Activated naive CD4-positive, alpha-beta T cell treated with anti-CD3 and anti-CD28 coated beads, Interleukin-2, amount 10 ng/mL, durations not matched to agents 7 days and 5 days (primary cell): ENCODE data around the gene FADD.

Source experiments
- CTCF ChIA-PET: fragments of 350-600 bp; sonication (Branson Sonifier 250); formaldehyde crosslinking; loops from one replicate; lab custom pipeline; 2021; ENCODE audit warnings: antibody characterized with exemption; lab: Charles Lee
- DNase-seq: peaks from one replicate; pipeline ENCODE4 v3.0.0-alpha.2; 2020
- H3K27ac Mint-ChIP-seq: one replicate; pipeline ENCODE4 v1.8.0; 2021; ENCODE audit warnings: mild to moderate bottlenecking, moderate library complexity, mixed read lengths
- H3K27me3 Mint-ChIP-seq: one replicate; pipeline ENCODE4 v1.8.0; 2021; ENCODE audit warnings: mild to moderate bottlenecking, mixed read lengths
- H3K36me3 Mint-ChIP-seq: one replicate; pipeline ENCODE4 v1.8.0; 2021; ENCODE audit warnings: mixed read lengths
- H3K4me1 Mint-ChIP-seq: one replicate; pipeline ENCODE4 v1.8.0; 2021; ENCODE audit warnings: mixed read lengths
- H3K4me3 Mint-ChIP-seq: one replicate; pipeline ENCODE4 v1.8.0; 2021; ENCODE audit warnings: mild to moderate bottlenecking, moderate library complexity, mixed read lengths
- H3K9me3 Mint-ChIP-seq: one replicate; pipeline ENCODE4 v1.8.0; 2021; ENCODE audit warnings: mixed read lengths

The FADD gene

DNA sequence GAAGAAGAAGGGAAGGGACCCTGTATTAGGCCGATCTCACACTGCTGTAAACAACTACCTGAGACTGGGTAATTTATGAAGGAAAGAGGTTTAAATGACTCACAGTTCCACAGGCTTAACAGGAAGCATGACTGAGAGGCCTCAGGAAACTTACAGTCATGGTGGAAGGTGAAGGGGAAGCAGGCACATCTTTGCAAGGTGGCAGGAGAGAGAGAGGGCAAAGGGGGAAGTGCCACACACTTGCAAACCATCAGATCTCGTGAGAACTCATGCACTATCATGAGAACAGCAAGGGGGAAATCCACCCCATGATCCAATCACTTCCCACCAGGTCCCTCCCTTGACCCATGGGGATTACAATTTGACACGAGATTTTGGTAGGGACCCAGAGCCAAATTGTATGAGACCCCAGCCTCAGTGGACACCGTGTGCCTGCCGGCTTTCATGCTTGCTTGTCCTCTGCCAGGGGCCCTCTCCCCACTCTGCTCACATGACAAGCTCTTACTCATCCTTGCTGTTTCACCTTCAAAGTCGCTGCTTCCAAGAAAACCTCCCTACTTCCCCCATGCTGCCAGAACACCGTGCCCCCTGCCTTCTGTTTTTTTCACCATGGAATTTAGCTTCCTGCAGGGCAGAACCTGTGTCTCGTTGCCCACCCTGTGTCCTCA, 44.1 kb downstream of the FADD start:
- CTCF ChIA-PET = no interaction called here
- Mint-ChIP-seq H3K9me3 (no peaks in the 10 kb centered on the region), H3K4me3 (no peak overlapping the region), H3K27ac (no peak overlapping the region), H3K4me1 (no peaks in the 10 kb centered on the region), H3K27me3 (peaks cover 4% of the 10 kb centered on the region), H3K36me3 (no peaks in the 10 kb centered on the region)
- no peak for DNase-seq

DNA sequence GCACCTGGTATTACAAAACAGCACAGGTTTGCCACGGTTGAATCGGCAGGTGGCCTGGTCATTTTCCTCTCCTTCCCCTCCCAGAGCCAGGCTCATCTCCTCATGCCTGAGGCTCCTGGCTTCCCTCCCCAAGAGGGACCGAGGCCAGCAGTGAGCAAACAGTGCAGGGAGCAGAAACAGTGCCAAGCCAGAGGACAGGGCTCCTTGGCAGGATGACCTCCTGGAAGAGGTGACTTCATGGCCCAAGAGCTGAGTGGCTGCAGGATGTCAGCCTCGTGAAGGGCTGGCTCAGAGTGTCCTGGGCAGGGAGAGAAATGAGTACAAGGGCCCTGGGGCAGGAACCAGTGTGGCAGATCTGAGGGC, 44.6 kb downstream of the FADD start:
- Mint-ChIP-seq H3K4me1 (no peaks in the 10 kb centered on the region), H3K4me3 (no peak overlapping the region), H3K9me3 (no peaks in the 10 kb centered on the region), H3K36me3 (no peaks in the 10 kb centered on the region), H3K27ac (no peak overlapping the region), H3K27me3 (peaks cover 4% of the 10 kb centered on the region)
- CTCF ChIA-PET = no interaction called here
- DNase-seq = no peak

DNA sequence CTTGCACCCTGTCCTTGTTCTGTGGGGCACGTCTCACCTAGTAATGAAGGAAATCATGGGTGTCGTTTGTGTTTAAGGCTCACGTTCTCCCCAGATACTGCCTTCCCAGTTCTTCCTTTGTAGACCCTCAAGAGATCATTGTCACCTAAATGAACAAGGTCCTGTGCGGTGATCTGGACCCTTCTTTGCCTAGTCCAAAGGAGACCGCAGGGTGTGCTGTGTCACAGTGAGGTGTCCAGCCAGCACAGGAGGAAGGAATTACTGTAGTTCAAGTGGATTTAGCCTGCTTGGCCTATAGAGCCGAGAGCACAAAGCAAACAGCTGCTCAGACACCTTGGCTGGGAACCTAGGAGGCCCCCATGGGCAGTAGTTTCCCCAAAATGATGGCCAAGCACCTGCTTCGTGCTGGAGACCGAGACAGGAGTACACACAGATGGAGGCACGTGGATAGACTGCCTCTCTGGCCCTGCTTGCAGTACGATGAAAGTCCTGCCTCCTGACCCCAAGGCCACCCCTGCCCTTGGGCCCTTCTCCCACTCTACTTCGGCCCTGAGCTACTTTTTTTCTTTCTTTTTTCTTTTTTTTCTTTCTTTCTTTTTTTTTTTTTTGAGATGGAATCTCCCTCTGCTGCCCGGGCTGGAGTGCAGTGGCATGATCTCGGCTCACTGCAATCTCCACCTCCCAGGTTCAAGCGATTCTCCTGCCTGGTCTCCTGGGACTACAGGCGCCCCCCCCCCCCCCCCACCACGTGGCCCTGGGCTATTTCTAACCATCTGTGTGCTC, 48.0 kb downstream of the FADD start:
- no peak overlapping the region for H3K4me3 Mint-ChIP-seq
- no peaks in the 10 kb centered on the region for H3K4me1 Mint-ChIP-seq
- no peaks in the 10 kb centered on the region for H3K36me3 Mint-ChIP-seq
- no peak overlapping the region for H3K27ac Mint-ChIP-seq
- H3K27me3 Mint-ChIP-seq = peaks cover 4% of the 10 kb centered on the region
- no peak for DNase-seq
- CTCF ChIA-PET = no interaction called here
- H3K9me3 Mint-ChIP-seq = no peaks in the 10 kb centered on the region

DNA sequence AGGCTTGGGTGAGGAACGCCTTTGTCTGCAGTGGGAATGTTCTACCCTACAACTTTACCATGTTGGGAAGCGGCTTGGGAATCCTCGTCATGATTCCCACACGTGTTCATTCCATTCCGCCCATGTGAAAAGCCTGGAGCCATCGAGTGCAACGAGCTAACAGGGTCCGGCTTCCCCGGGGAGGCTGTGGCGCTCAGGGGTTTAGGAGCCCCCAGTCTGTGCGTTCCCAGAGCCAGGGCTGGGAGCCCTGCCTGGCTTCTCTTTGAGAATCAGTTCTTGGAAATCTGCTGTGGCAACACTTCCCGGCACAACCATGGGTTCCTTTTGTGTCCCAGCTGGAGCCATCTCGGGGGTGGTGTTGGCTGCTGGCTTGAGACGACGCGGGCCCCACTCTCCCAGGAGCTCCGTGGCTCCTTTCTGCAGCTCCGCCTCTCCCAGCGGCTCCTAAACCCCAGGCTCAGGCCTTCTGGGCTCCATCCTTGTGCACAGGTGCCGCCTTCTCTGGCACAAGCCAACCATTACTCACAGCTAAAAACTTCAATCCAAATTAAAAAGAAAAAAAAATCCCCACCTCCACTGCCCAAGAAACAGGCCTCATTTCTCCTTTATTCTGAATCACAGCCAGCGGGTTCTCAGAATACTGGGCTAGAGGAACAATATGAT, 48.7 kb downstream of the FADD start:
- Mint-ChIP-seq H3K27me3 (peaks cover 7% of the 10 kb centered on the region), H3K4me1 (no peaks in the 10 kb centered on the region), H3K36me3 (no peaks in the 10 kb centered on the region), H3K9me3 (no peaks in the 10 kb centered on the region), H3K4me3 (no peak overlapping the region), H3K27ac (no peak overlapping the region)
- CTCF ChIA-PET = no interaction called here
- DNase-seq = no peak

DNA sequence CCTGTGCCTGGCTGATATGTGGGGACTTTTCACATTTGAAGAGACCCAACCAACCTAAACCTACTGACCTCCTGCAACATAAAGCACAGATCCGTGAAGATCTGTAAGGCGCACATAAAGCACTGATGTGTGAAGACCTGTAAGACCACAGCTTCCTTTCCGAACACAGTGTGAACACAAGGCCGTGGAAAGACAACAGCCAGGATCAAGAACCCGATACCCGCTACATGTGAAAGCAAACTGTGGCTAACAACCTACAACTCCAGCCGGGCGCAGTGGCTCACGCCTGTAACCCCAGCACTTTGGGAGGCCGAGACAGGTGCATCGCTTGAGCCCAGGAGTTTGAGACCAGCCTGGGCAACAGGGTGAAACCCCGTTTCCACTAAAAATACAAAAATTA, 49.7 kb downstream of the FADD start:
- DNase-seq = no peak
- no peak overlapping the region for H3K4me3 Mint-ChIP-seq
- CTCF ChIA-PET = no interaction called here
- H3K36me3 Mint-ChIP-seq = no peaks in the 10 kb centered on the region
- no peaks in the 10 kb centered on the region for H3K9me3 Mint-ChIP-seq
- H3K27ac Mint-ChIP-seq = no peak overlapping the region
- peaks cover 12% of the 10 kb centered on the region for H3K27me3 Mint-ChIP-seq
- no peaks in the 10 kb centered on the region for H3K4me1 Mint-ChIP-seq

DNA sequence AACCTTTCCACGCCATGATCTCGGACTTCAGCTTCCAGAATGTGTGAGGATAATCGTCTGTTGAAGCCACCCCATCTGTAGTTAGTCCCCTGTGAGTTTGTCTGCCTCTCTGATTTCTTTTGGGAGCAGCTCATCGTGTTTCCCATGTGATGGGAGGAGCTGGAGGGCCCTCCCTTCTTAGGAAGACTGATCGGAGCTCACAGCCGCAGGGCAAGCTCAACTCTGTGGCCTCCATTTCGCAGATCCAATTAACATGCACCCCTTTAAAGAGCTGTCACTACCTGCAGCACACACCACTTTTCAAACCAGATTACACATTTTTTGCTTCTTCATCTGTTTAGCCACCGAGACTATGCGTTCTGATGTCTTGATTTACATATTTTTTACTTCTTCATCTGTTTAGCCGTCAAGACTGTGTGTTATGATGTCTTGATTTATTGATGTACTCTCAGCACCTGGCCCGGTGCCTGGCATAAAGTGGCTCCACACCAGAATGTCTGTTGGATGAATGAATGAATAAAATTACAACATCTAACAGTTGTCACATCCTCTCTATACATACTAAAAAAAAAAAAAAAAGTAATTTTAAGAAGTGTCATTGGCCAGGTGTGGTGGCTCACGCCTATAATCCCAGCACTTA, 52.5 kb downstream of the FADD start:
- peaks cover 12% of the 10 kb centered on the region for H3K27me3 Mint-ChIP-seq
- H3K36me3 Mint-ChIP-seq = no peaks in the 10 kb centered on the region
- H3K27ac Mint-ChIP-seq = no peak overlapping the region
- no peaks in the 10 kb centered on the region for H3K4me1 Mint-ChIP-seq
- no peak for DNase-seq
- CTCF ChIA-PET = no interaction called here
- H3K4me3 Mint-ChIP-seq = no peak overlapping the region
- no peaks in the 10 kb centered on the region for H3K9me3 Mint-ChIP-seq
